Neuronal stem cell (in vitro differentiated cells): ENCODE results near the gene MCTP1.

Experiments
- DNase-seq: peaks from one replicate; pipeline ENCODE4 v3.0.0-alpha.2; 2013; ENCODE audit warnings: low spot score
- H2AFZ ChIP-seq: one replicate; pipeline ENCODE4 v1.6.1; 2013; ENCODE audit warnings: mild to moderate bottlenecking, low read length, inconsistent platforms
- H2AK5ac ChIP-seq: 2 replicates; pipeline ENCODE4 v1.6.1; 2013; ENCODE audit warnings: low read depth, mild to moderate bottlenecking, inconsistent platforms, low read length, moderate library complexity, mixed read lengths
- H2BK120ac ChIP-seq: 2 replicates; pipeline ENCODE4 v1.6.1; 2013; ENCODE audit warnings: low read depth, mild to moderate bottlenecking, inconsistent platforms, low read length, moderate library complexity, mixed read lengths
- H2BK12ac ChIP-seq: one replicate; pipeline ENCODE4 v1.6.1; 2013; ENCODE audit warnings: low read length, inconsistent platforms
- H2BK15ac ChIP-seq: 2 replicates; pipeline ENCODE4 v1.6.1; 2013; ENCODE audit warnings: mild to moderate bottlenecking, low read length, inconsistent platforms, mixed read lengths
- H2BK5ac ChIP-seq: one replicate; pipeline ENCODE4 v1.6.1; 2013; ENCODE audit warnings: inconsistent platforms, mild to moderate bottlenecking, low read length, moderate library complexity
- H3K14ac ChIP-seq: one replicate; pipeline ENCODE4 v1.6.1; 2013; ENCODE audit warnings: low read length, inconsistent platforms
- H3K18ac ChIP-seq: 2 replicates; pipeline ENCODE4 v1.6.1; 2013; ENCODE audit warnings: low read length, inconsistent platforms
- H3K23ac ChIP-seq: 2 replicates; pipeline ENCODE4 v1.6.1; 2013; ENCODE audit warnings: low read depth, mild to moderate bottlenecking, mixed read lengths, low read length, inconsistent platforms; ENCODE audit not compliant: poor library complexity
- H3K27ac ChIP-seq: replicated peaks from 3 replicates; pipeline ENCODE4 v1.5.1; 2013; ENCODE audit warnings: low read length, inconsistent platforms
- H3K27me3 ChIP-seq, 3 experiments: 2 replicates each; pipeline ENCODE4 v1.6.1; 2013; ENCODE audit warnings: low read length in 3 of 3, mild to moderate bottlenecking in 2 of 3, inconsistent platforms in 1 of 3, low read depth in 1 of 3, mixed read lengths in 1 of 3, moderate library complexity in 1 of 3; ENCODE audit not compliant: control insufficient read depth in 3 of 3, insufficient read depth in 3 of 3
- H3K36me3 ChIP-seq, 2 donors: replicated peaks in 1 of 2; 2 replicates each; pipeline ENCODE4 v1.6.1; 2013; ENCODE audit warnings: low read length in 2 of 2; ENCODE audit not compliant: control insufficient read depth in 2 of 2, insufficient read depth in 2 of 2
- H3K4ac ChIP-seq: 2 replicates; pipeline ENCODE4 v1.6.1; 2013; ENCODE audit warnings: inconsistent platforms, mild to moderate bottlenecking, low read length, moderate library complexity
- H3K4me1 ChIP-seq, 2 donors: 1 replicate in 1 of 2; 2 replicates in 1 of 2; pipeline ENCODE4 v1.6.1; 2013; ENCODE audit warnings: low read length in 2 of 2, low read depth in 1 of 2; ENCODE audit not compliant: control insufficient read depth in 2 of 2, insufficient read depth in 1 of 2
- H3K4me2 ChIP-seq: one replicate; pipeline ENCODE4 v1.6.1; 2013; ENCODE audit warnings: mild to moderate bottlenecking, low read length, inconsistent platforms; ENCODE audit not compliant: insufficient read depth, poor library complexity, severe bottlenecking
- H3K4me3 ChIP-seq, 2 donors: 2 replicates each; pipeline ENCODE4 v1.5.1; 2013; ENCODE audit warnings: low read length in 2 of 2, mild to moderate bottlenecking in 2 of 2, inconsistent platforms in 1 of 2, moderate library complexity in 1 of 2
- H3K79me1 ChIP-seq: one replicate; pipeline ENCODE4 v1.6.1; 2013; ENCODE audit warnings: low read depth, mild to moderate bottlenecking, inconsistent platforms, low read length, moderate library complexity
- H3K9ac ChIP-seq: one replicate; pipeline ENCODE4 v1.6.1; 2013; ENCODE audit warnings: mild to moderate bottlenecking, low read depth, low read length, inconsistent platforms; ENCODE audit not compliant: poor library complexity
- H3K9me3 ChIP-seq, 2 donors: replicated peaks in 1 of 2; 2 replicates each; pipeline versions ENCODE3 to v1.6.1; 2013; ENCODE audit warnings: low read length in 2 of 2, mild to moderate bottlenecking in 2 of 2, inconsistent platforms in 1 of 2, low read depth in 1 of 2, mixed read lengths in 1 of 2, moderate library complexity in 1 of 2; ENCODE audit not compliant: control insufficient read depth in 2 of 2, insufficient read depth in 1 of 2
- H4K8ac ChIP-seq: one replicate; pipeline ENCODE4 v1.6.1; 2013; ENCODE audit warnings: low read depth, mild to moderate bottlenecking, inconsistent platforms, low read length, moderate library complexity
- H4K91ac ChIP-seq: one replicate; pipeline ENCODE4 v1.6.1; 2013; ENCODE audit warnings: low read length, low read depth, mild to moderate bottlenecking, inconsistent platforms; ENCODE audit not compliant: poor library complexity
- WGBS, 2 donors: extraction: QIAGEN DNeasy Blood & Tissue Kit; methylation state at CpG; one replicate each; pipeline ENCODE4 v1.1.7; 2013; ENCODE audit warnings: missing lambda C conversion rate in 2 of 2, mixed read lengths in 1 of 2; ENCODE audit not compliant: insufficient read length in 2 of 2, insufficient replicate concordance in 1 of 2; ENCODE audit errors: extremely low coverage in 2 of 2; 5-methylcytosine and 5-hydroxymethylcytosine counted together

MCTP1 gene

GRCh38 chr5:95281226-95281625, 3.7 kb downstream of the MCTP1 start:
- Histone ChIP-seq H2BK12ac (no peak overlapping the region), H3K9me3 (no peaks in the 10 kb centered on the region), H4K91ac (no peak overlapping the region), H3K4ac (no peak overlapping the region), H2BK15ac (no peak overlapping the region), H3K18ac (no peak overlapping the region), H3K4me1 (peaks cover 0 to 3% of the 10 kb centered on the region in 2 donors), H3K27me3 (peaks cover 0 to 65% (median 13%) of the 10 kb centered on the region in 3 experiments), H2BK5ac (no peak overlapping the region), H3K27ac (no peak overlapping the region), H2BK120ac (no peak overlapping the region), H3K4me3 (no peak overlapping the region), H3K36me3 (no peaks in the 10 kb centered on the region), H3K14ac (no peak overlapping the region), H3K9ac (no peak overlapping the region), H4K8ac (no peak overlapping the region), H3K79me1 (no peaks in the 10 kb centered on the region), H2AK5ac (no peak overlapping the region), H2AFZ (no peak overlapping the region), H3K23ac (no peak overlapping the region), H3K4me2 (no peak overlapping the region)
- no peak for DNase-seq
- no CpG with 5 or more reads among the region's 2 CpGs for WGBS, 2 donors

GRCh38 chr5:95280401-95281095, 4.3 kb downstream of the MCTP1 start:
- H3K27ac ChIP-seq: no peak overlapping the region

GRCh38 chr5:95274011-95274410, 10.9 kb downstream of the MCTP1 start:
- no peak for DNase-seq
- no peak overlapping the region for H3K14ac ChIP-seq
- no peak overlapping the region for H3K23ac ChIP-seq
- H2BK12ac ChIP-seq: no peak overlapping the region
- no peaks in the 10 kb centered on the region for H3K9me3 ChIP-seq
- no peak overlapping the region for H3K18ac ChIP-seq
- no peaks in the 10 kb centered on the region for H3K79me1 ChIP-seq
- no peak overlapping the region for H3K9ac ChIP-seq
- no peak overlapping the region for H2BK15ac ChIP-seq
- H3K4me1 ChIP-seq: no peaks in the 10 kb centered on the region
- H4K8ac ChIP-seq: no peak overlapping the region
- peaks cover 0 to 13% (median 0%) of the 10 kb centered on the region in 3 experiments for H3K27me3 ChIP-seq
- no peak overlapping the region for H4K91ac ChIP-seq
- H2AK5ac ChIP-seq: no peak overlapping the region
- H2BK5ac ChIP-seq: no peak overlapping the region
- no peak overlapping the region for H2AFZ ChIP-seq
- H3K36me3 ChIP-seq: no peaks in the 10 kb centered on the region
- no peak overlapping the region for H3K27ac ChIP-seq
- WGBS, 2 donors: no CpG with 5 or more reads among the region's 5 CpGs
- H3K4ac ChIP-seq: no peak overlapping the region
- H3K4me2 ChIP-seq: no peak overlapping the region
- no peak overlapping the region for H3K4me3 ChIP-seq
- H2BK120ac ChIP-seq: no peak overlapping the region

More at GRCh38 chr5:95280401-95281095, 4.3 kb downstream of the MCTP1 start:
- no peak overlapping the region for H3K9ac ChIP-seq
- H3K14ac ChIP-seq: no peak overlapping the region
- H3K4ac ChIP-seq: no peak overlapping the region
- H3K4me1 ChIP-seq: peaks cover 0 to 1% of the 10 kb centered on the region in 2 donors
- 100% methylated on average over 1 of the region's 8 CpGs; no CpG with 5 or more reads in 1 of the 2 donors for WGBS, 2 donors
- H3K18ac ChIP-seq: no peak overlapping the region
- no peak overlapping the region for H2BK120ac ChIP-seq
- no peak overlapping the region for H3K4me2 ChIP-seq
- H2BK12ac ChIP-seq: no peak overlapping the region
- H3K79me1 ChIP-seq: no peaks in the 10 kb centered on the region
- no peak for DNase-seq
- no peak overlapping the region for H4K91ac ChIP-seq
- no peak overlapping the region for H2BK15ac ChIP-seq
- no peaks in the 10 kb centered on the region for H3K36me3 ChIP-seq
- no peak overlapping the region for H2BK5ac ChIP-seq
- no peak overlapping the region for H2AFZ ChIP-seq
- H4K8ac ChIP-seq: no peak overlapping the region
- no peak overlapping the region for H3K4me3 ChIP-seq
- no peak overlapping the region for H2AK5ac ChIP-seq
- peaks cover 0 to 59% (median 11%) of the 10 kb centered on the region in 3 experiments for H3K27me3 ChIP-seq
- no peaks in the 10 kb centered on the region for H3K9me3 ChIP-seq
- H3K23ac ChIP-seq: no peak overlapping the region

- Histone ChIP-seq H3K4me2 (no peak overlapping the region), H2BK120ac (no peak overlapping the region), H3K14ac (no peak overlapping the region), H2AFZ (no peak overlapping the region), H3K4me1 (no peaks in the 10 kb centered on the region), H2BK15ac (no peak overlapping the region), H3K36me3 (no peaks in the 10 kb centered on the region), H2BK5ac (no peak overlapping the region), H3K4me3 (no peak overlapping the region), H3K79me1 (no peaks in the 10 kb centered on the region), H3K9me3 (no peaks in the 10 kb centered on the region), H3K23ac (no peak overlapping the region), H3K18ac (no peak overlapping the region), H2BK12ac (no peak overlapping the region), H3K27ac (no peak overlapping the region), H3K27me3 (peaks cover 0 to 12% (median 0%) of the 10 kb centered on the region in 3 experiments), H2AK5ac (no peak overlapping the region), H4K8ac (no peak overlapping the region), H4K91ac (no peak overlapping the region), H3K4ac (no peak overlapping the region), H3K9ac (no peak overlapping the region)
- DNase-seq: no peak
These were observed 12.5 kb downstream of the MCTP1 start for GRCh38 chr5:95272316-95272929.
